ENCODE data around the gene ZNF638.

Gene ZNF638

GRCh38 chr2:71385012-71385411 is 53.4 kb downstream of the ZNF638 start:
- no peaks in the 10 kb centered on the region for H3K27me3 ChIP-seq (ENCODE audit: insufficient read depth, low read depth)
- H3K27ac ChIP-seq: no peak overlapping the region
- no peaks in the 10 kb centered on the region for H3K79me2 ChIP-seq (ENCODE audit: insufficient read depth, low read depth)
- no peak overlapping the region for H2AFZ ChIP-seq (ENCODE audit: low read depth)
- no peak for TF ChIP-seq CTCF (conservative IDR thresholded peaks at IDR 0.05; ENCODE audit: low read depth, low read length)
- H3K9ac ChIP-seq: no peak overlapping the region
- no peaks in the 10 kb centered on the region for H4K20me1 ChIP-seq (ENCODE audit: insufficient read depth)
- no peak overlapping the region for H3K4me2 ChIP-seq
- peaks cover 25% of the 10 kb centered on the region; the same call in 1 of the 2 replicates for H3K36me3 ChIP-seq (ENCODE audit: insufficient read depth)
- H3K4me1 ChIP-seq (ENCODE audit: low read depth, poor library complexity, severe bottlenecking): peaks cover 2% of the 10 kb centered on the region
- no peak overlapping the region for H3K4me3 ChIP-seq (IDR thresholded peaks at IDR 0.05; ENCODE audit: insufficient read depth, low read depth, low read length)

- H2AFZ ChIP-seq (ENCODE audit: low read depth): no peak overlapping the region
- H3K4me1 ChIP-seq (ENCODE audit: low read depth, poor library complexity, severe bottlenecking): no peaks in the 10 kb centered on the region
- no peaks in the 10 kb centered on the region for H3K27me3 ChIP-seq (ENCODE audit: insufficient read depth, low read depth)
- no peaks in the 10 kb centered on the region for H4K20me1 ChIP-seq (ENCODE audit: insufficient read depth)
- H3K4me3 ChIP-seq (IDR thresholded peaks at IDR 0.05; ENCODE audit: insufficient read depth, low read depth, low read length): no peak overlapping the region
- H3K27ac ChIP-seq: no peak overlapping the region
- no peak overlapping the region for H3K9ac ChIP-seq
- H3K4me2 ChIP-seq: no peak overlapping the region
- no peak for TF ChIP-seq CTCF (conservative IDR thresholded peaks at IDR 0.05; ENCODE audit: low read depth, low read length)
- H3K36me3 ChIP-seq (ENCODE audit: insufficient read depth): peaks cover 14% of the 10 kb centered on the region; the same call in 1 of the 2 replicates
- no peaks in the 10 kb centered on the region for H3K79me2 ChIP-seq (ENCODE audit: insufficient read depth, low read depth)
Measured at GRCh38 chr2:71388214-71388613, 56.6 kb downstream of the ZNF638 start.

- Histone ChIP-seq H3K9ac (no peak overlapping the region), H3K27ac (no peak overlapping the region), H2AFZ (ENCODE audit: low read depth) (no peak overlapping the region), H3K36me3 (ENCODE audit: insufficient read depth) (peaks cover 14% of the 10 kb centered on the region; the same call in 1 of the 2 replicates), H3K4me1 (ENCODE audit: low read depth, poor library complexity, severe bottlenecking) (no peaks in the 10 kb centered on the region), H3K4me2 (no peak overlapping the region), H3K27me3 (ENCODE audit: insufficient read depth, low read depth) (no peaks in the 10 kb centered on the region), H4K20me1 (ENCODE audit: insufficient read depth) (no peaks in the 10 kb centered on the region), H3K79me2 (ENCODE audit: insufficient read depth, low read depth) (no peaks in the 10 kb centered on the region), H3K4me3 (IDR thresholded peaks at IDR 0.05; ENCODE audit: insufficient read depth, low read depth, low read length) (no peak overlapping the region)
- TF ChIP-seq CTCF (conservative IDR thresholded peaks at IDR 0.05; ENCODE audit: low read depth, low read length): no peak
Measured at GRCh38 chr2:71389384-71390072, 57.9 kb downstream of the ZNF638 start.

GRCh38 chr2:71393216-71393615 is 61.6 kb downstream of the ZNF638 start:
- Histone ChIP-seq H3K36me3 (ENCODE audit: insufficient read depth) (0 out of 2 replicates have a peak, but pooled peaks cover 4% of the 10 kb centered on the region), H3K4me2 (no peak overlapping the region), H3K9ac (no peak overlapping the region), H3K4me3 (IDR thresholded peaks at IDR 0.05; ENCODE audit: insufficient read depth, low read depth, low read length) (no peak overlapping the region), H3K27me3 (ENCODE audit: insufficient read depth, low read depth) (no peaks in the 10 kb centered on the region), H3K79me2 (ENCODE audit: insufficient read depth, low read depth) (no peaks in the 10 kb centered on the region), H3K4me1 (ENCODE audit: low read depth, poor library complexity, severe bottlenecking) (peaks cover 14% of the 10 kb centered on the region), H2AFZ (ENCODE audit: low read depth) (no peak overlapping the region), H4K20me1 (ENCODE audit: insufficient read depth) (no peaks in the 10 kb centered on the region), H3K27ac (no peak overlapping the region)
- TF ChIP-seq CTCF (conservative IDR thresholded peaks at IDR 0.05; ENCODE audit: low read depth, low read length): no peak
